HepG2 (cell line): Measurements from ENCODE around the gene PNMA8C. TPM values are rescaled to one million over a fixed set of nuclear protein-coding genes. Genes with fewer than 3 reads are reported as not detected.
A peak's percentile ranks its signal among the peaks of the same experiment; 100 is the strongest.
"Not testable (repeated sequence)": the region's sequence is repeated elsewhere in the genome, so short reads cannot be mapped to it uniquely, and the experiment has no call there.

Experiments used
- ATAC-seq: fragments of 200-7000 bp; cut with Tn5 transposase; 3 replicates; pipeline ENCODE4 v1.9.1; 2020; ENCODE audit warnings: mild to moderate bottlenecking, moderate library complexity
- BruUV-seq: library from RNA; stranded (reverse); fragments of 400-500 nt; replicated peaks from 2 replicates; lab custom pipeline; 2021; lab: Mats Ljungman, UMichigan
- CTCF ChIA-PET: fragments of 300-600 bp; formaldehyde crosslinking; extraction: SDS; loops from one replicate; lab custom pipeline; 2021; ENCODE audit warnings: low total read pairs, inconsistent platforms, low intra/inter-chr PET ratio; lab: Yijun Ruan, JAX
- POLR2A ChIA-PET: fragments of 350-600 bp; sonication (Branson Sonifier 250); formaldehyde crosslinking; loops from one replicate; lab custom pipeline; 2020; ENCODE audit warnings: antibody characterized with exemption, inconsistent platforms; lab: Yijun Ruan, JAX
- DNase-seq: peaks from one replicate; pipeline ENCODE4 v3.0.0-alpha.2; 2015; ENCODE audit warnings: low spot score
- FAIRE-seq: peaks from 3 replicates; lab custom pipeline; 2011; peaks lifted over from hg19 to GRCh38; lab: Jason Lieb, UNC
- H2AFZ ChIP-seq: one replicate; pipeline ENCODE4 v1.6.1; 2011; ENCODE audit warnings: low read length, inconsistent platforms
- H3K27ac ChIP-seq: fragments of 300-600 bp; 3 replicates; pipeline ENCODE4 v1.8.0; 2011; ENCODE audit warnings: mixed run types, mild to moderate bottlenecking, mixed read lengths, low read length, inconsistent platforms; ENCODE audit not compliant: insufficient read depth; ENCODE audit errors: extremely low read length
- H3K27me3 ChIP-seq, 2 experiments: fragments of 200-600 bp in 1 of 2; 2 replicates in 1 of 2; 3 replicates in 1 of 2; pipeline versions ENCODE4 v1.6.0 to v1.8.0; 2011; ENCODE audit warnings: low read length in 2 of 2, mild to moderate bottlenecking in 2 of 2, moderate library complexity in 2 of 2, inconsistent platforms in 1 of 2; ENCODE audit not compliant: insufficient read depth in 2 of 2, control insufficient read depth in 1 of 2
- H3K36me3 ChIP-seq, 2 experiments: fragments of 200-600 bp in 1 of 2; replicated peaks in 1 of 2; 2 replicates in 1 of 2; 3 replicates in 1 of 2; pipeline versions ENCODE4 v1.5.1 to v1.8.0; 2011; ENCODE audit warnings: low read length in 2 of 2, inconsistent platforms in 1 of 2; ENCODE audit not compliant: insufficient read depth in 2 of 2, control insufficient read depth in 1 of 2
- H3K4me1 ChIP-seq: 2 replicates; pipeline ENCODE4 v1.5.1; 2012; ENCODE audit warnings: low read length, inconsistent platforms; ENCODE audit not compliant: insufficient read depth
- H3K4me2 ChIP-seq: 2 replicates; pipeline ENCODE4 v1.6.0; 2011; ENCODE audit warnings: low read depth, low read length, inconsistent platforms
- H3K4me3 ChIP-seq, 3 experiments: fragments of 200-600 bp in 1 of 3; sonication (generic), shearing (Covaris generic) in 1 of 3; replicated peaks in 1 of 3; 2 replicates each; pipeline ENCODE4 v1.5.1; 2011 to 2016; ENCODE audit warnings: low read length in 3 of 3, inconsistent platforms in 2 of 3, low read depth in 2 of 3, mild to moderate bottlenecking in 2 of 3, control low read depth in 1 of 3, mixed read lengths in 1 of 3; ENCODE audit not compliant: insufficient read depth in 1 of 3
- H3K79me2 ChIP-seq: one replicate; pipeline ENCODE4 v1.6.1; 2011; ENCODE audit warnings: low read length, inconsistent platforms; ENCODE audit not compliant: insufficient read depth
- H3K9ac ChIP-seq: 2 replicates; pipeline ENCODE4 v1.6.0; 2011; ENCODE audit warnings: mild to moderate bottlenecking, low read depth, low read length, inconsistent platforms; ENCODE audit not compliant: insufficient read depth
- H3K9me3 ChIP-seq: 2 replicates; pipeline ENCODE4 v1.5.1; 2012; ENCODE audit warnings: mild to moderate bottlenecking, low read length
- H4K20me1 ChIP-seq: 2 replicates; pipeline ENCODE4 v1.6.0; 2011; ENCODE audit warnings: inconsistent platforms, mild to moderate bottlenecking, low read length, moderate library complexity; ENCODE audit not compliant: insufficient read depth
- REPIN1 ChIP-seq: sonication (generic); formaldehyde crosslinking; IDR thresholded peaks from 2 replicates; pipeline ENCODE4 v1.8.0; 2022; ENCODE audit warnings: missing genetic modification reagents, low read depth, mild to moderate bottlenecking, borderline replicate concordance
- ZMYM3 ChIP-seq: sonication (generic); formaldehyde crosslinking; IDR thresholded peaks from 2 replicates; pipeline ENCODE4 v1.5.1; 2020; ENCODE audit warnings: mild to moderate bottlenecking, missing genetic modification reagents
- whole genome bisulfite sequencing: methylation state at CpG from one replicate; pipeline ENCODE4 v1.1.6; 2017; ENCODE audit warnings: low lambda C conversion rate; 5-methylcytosine and 5-hydroxymethylcytosine counted together
- in situ Hi-C: cut with HindIII; loops from 2 replicates; pipeline ENCODE4 v1.10.0; 2017; ENCODE audit warnings: low pct_unique_long_range_greater_than_20kb; ENCODE audit not compliant: extremely low pct_ligation_motif_present
- intact Hi-C: fragments of 100-400 bp; cut with micrococcal nuclease; formaldehyde crosslinking; loops from one replicate; pipeline ENCODE4 v1.10.0; 2022; ENCODE audit not compliant: unreplicated experiment
- polyA plus RNA-seq, 8 experiments: library from polyadenylated mRNA; depleted of rRNA in 3 of 8; stranded (reverse) in 7 of 8; unstranded in 1 of 8; fragments of >200 nt; fragmentation: Illumina TruSeq in 4 of 8; extraction: Trizol in 4 of 8; gene quantifications; 2 replicates each; pipeline versions ENCODE4 v1.2.1 to v1.2.3, GENCODE V29; 2011 to 2016; ENCODE audit warnings: low read depth in 4 of 8, missing spikeins in 1 of 8, mixed read lengths in 1 of 8; ENCODE audit not compliant: insufficient read depth in 1 of 8
- total RNA-seq, 5 experiments: library from RNA; depleted of rRNA; stranded (reverse); fragments of >200 nt; fragmentation: Illumina TruSeq; extraction: Trizol; gene quantifications; 2 replicates each; pipeline ENCODE4 v1.2.3, GENCODE V29; 2016; ENCODE audit warnings: low read depth in 1 of 5

The PNMA8C gene
- total and polyA plus RNA-seq, 2 of the 13 experiments (the other 11 are each of a cell fraction or from before 2014, with no cell fraction given) = not detected

GRCh38 chr19:46402725-46403124 is 26.0 kb downstream of the PNMA8C start:
- no peak for FAIRE-seq
- no TSS peak for BruUV-seq
- Histone ChIP-seq H3K9me3 (no peaks in the 10 kb centered on the region), H3K9ac (no peak overlapping the region), H3K36me3 (no peaks in the 10 kb centered on the region), H3K4me1 (peaks cover 25% of the 10 kb centered on the region), H4K20me1 (no peaks in the 10 kb centered on the region), H3K27me3 (no peaks in the 10 kb centered on the region), H3K4me2 (peak overlapping the region; percentile 59)
- ChIA-PET CTCF (interaction anchor here (1.3 to 9.2 kb wide), 3 partner anchors 29 to 111 kb away, joined by 6 to 76 read pairs (median 14); no protein-coding TSS in a partner anchor), POLR2A (no interaction called here)
- in situ Hi-C loops = loop anchor here (5.0 kb wide), 1 partner anchor 85 kb away; no protein-coding TSS in a partner anchor
- ATAC-seq = no peak
- intact Hi-C loops = loop anchor here (1.0 to 5.0 kb wide), 2 partner anchors 85 to 110 kb away; no protein-coding TSS in a partner anchor
- 77% methylated on average over 11 of the region's 11 CpGs for WGBS
- TF ChIP-seq REPIN1 (CRISPR knock-in tag) (no peak), ZMYM3 (CRISPR knock-in tag) (peak; percentile 86)
- TF ChIP-seq, all 625 proteins: peak for 1
- no peak overlapping the region for H2AFZ ChIP-seq
- no peak overlapping the region for H3K4me3 ChIP-seq
- DNase-seq = no peak
- no peaks in the 10 kb centered on the region for H3K79me2 ChIP-seq
- H3K27ac ChIP-seq = no peak overlapping the region

- H3K27me3 ChIP-seq, ATAC-seq, H3K79me2 ChIP-seq, H3K4me3 ChIP-seq, H4K20me1 ChIP-seq, H2AFZ ChIP-seq, H3K27ac ChIP-seq, DNase-seq, FAIRE-seq, H3K4me2 ChIP-seq, POLR2A ChIA-PET, H3K4me1 ChIP-seq, BruUV-seq, H3K9ac ChIP-seq, H3K36me3 ChIP-seq, H3K9me3 ChIP-seq: not testable (repeated sequence)
- 90% methylated on average over 10 of the region's 14 CpGs for WGBS
- in situ Hi-C loops (loop anchor here (10.0 kb wide), 1 partner anchor 113 kb away; no protein-coding TSS in a partner anchor), intact Hi-C loops (loop anchor here (5.0 kb wide), 1 partner anchor 34 kb away; no protein-coding TSS in a partner anchor)
- CTCF ChIA-PET = interaction anchor here (1.1 to 9.2 kb wide), 2 partner anchors 91 to 116 kb away, joined by 3 to 76 read pairs; no protein-coding TSS in a partner anchor
Measured at GRCh38 chr19:46397801-46398479, 30.8 kb downstream of the PNMA8C start.
